NCI-H1436 (cell line): Measurements from ENCODE around the gene NUP210.

ENCODE experiments used
- DNase-seq: peaks from one replicate; lab custom pipeline; 2025; lab: John Stamatoyannopoulos, UW

NUP210 gene

DNA sequence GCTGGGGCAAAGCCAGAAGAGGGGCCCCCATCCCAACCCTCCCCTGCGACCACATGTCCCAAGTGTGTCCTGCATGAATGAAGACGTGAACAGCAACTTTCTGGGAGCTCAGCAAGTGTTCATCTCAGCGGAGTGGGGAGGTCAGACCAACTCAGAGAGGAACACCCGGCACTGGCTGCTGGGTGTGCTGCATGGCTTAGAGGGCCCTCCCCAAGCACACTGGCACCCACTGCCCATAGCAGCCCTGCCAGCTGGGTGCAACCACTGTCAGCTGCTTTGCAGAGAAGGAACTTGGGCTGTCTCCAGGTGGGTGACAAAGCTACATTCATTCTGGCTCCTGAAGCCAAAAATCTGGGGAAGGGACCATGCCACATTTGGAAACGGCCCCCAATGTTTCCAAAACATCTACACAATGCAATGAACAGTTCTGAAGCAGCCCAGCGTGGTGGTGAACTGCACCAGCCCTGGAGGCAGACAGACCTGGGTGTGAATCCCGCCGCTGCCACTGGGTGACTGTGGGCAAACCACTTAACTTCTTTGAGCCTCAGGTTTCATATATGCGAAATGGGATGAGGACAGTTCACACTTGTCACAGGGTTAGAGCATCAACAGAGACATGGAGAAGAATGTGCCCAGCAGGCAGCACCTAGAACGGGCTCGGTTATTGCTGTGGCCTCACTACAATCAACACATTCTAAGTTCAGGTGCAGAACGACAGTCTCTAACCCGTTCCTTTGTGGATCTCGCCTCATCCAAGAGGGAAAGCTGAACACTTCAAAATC is 145.4 kb downstream of the NUP210 start:
- no peak for DNase-seq

DNA sequence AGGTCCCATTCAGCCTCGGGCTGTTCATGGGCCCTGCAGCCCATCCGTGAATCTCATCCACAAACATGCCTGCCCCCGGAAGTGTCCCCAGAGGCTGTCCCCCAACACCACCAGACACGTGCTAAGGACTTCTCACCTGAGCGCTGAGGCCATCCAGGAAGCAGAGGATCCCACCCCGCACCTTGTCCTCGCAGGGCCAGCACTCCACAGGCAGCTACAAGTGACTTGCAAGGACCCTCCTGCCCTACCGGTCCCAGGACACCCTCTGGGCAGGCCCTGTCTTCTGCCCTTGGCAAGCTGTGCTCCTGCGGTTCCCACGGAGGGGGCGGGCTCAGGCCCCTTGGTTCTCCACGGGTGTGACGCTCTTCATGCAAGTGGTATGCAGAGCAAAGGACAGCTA is 146.0 kb downstream of the NUP210 start:
- no peak for DNase-seq

DNA sequence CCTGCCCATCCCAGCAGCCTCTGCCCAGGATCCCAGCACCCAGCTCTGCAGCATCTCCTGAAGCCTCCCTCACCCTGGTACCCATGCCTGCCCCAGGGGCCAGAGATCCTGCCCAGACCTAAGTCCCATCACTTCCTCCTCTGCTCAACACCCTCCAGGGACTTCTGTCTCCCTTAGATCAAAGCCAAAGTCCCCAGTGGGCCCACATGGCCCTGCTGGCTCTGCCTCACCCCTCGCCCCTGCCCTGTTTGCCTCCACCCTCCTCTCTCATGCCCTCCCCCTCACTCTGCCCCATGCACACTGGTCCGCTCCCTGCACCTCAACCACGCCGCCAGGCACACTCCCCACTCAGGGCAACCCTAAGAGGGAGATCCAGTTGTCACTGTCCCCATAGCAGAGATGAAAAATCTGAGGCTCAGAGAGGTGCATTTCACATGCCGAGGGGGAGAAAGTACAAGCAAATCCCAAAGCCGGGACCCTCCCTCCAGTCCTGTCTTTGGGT is 146.5 kb downstream of the NUP210 start:
- DNase-seq = no peak

- no peak for DNase-seq
These were observed 147.1 kb downstream of the NUP210 start for GRCh38 chr3:13272831-13273603.

GRCh38 chr3:13269711-13270378 is 150.3 kb downstream of the NUP210 start:
- no peak for DNase-seq

DNA sequence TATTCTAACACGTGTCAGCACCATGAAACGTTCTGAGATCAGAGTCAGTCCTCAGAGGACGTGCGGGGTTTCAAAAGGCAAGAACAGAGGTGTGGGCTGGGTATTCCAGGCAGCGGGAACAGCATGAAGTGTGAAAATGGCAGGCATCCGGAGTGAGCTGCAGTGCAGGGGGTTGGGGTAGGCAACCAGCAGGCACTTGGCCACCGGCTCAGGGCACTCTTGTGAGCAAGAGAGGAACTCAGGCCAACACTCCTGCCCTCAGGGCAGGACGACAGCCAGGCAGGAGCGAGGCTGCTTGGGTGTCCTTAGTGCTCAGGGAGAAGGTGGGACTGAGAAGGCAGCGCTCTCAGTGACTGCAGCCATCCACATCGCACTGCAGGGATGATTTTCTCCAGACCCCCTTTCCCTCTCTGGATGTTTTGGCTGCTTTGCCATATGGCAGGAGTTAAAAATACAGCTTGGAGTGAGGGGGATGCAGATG is 151.1 kb downstream of the NUP210 start:
- no peak for DNase-seq

DNA sequence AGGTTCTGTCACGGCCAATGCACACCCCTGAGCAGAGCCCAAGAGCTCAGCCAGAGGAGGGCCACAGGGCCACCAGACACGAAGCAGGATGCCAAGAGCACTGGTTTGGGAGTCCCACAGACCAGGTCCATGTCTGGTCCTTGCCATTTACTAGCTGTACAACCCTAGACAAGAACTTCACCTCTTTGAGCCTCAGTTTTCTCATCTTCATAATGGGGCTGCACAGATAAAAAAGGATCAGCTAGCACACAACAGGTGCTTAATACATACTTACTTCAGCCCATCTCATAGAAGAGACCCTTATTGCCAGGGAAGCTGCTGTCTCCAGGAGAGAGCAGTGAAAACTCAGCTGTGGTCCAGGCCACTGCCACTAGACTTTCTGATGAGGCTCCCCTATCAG is 152.0 kb downstream of the NUP210 start:
- no peak for DNase-seq

GRCh38 chr3:13266651-13267362 is 153.3 kb downstream of the NUP210 start:
- DNase-seq = no peak
